Lung (tissue), 12 donors: ENCODE measurements around the gene DNAJC10. TPM values are rescaled to one million over a fixed set of nuclear protein-coding genes. Genes with fewer than 3 reads are reported as not detected.
"Not testable (repeated sequence)": the region's sequence is repeated elsewhere in the genome, so short reads cannot be mapped to it uniquely, and the experiment has no call there.

Experiments
- ATAC-seq: fragments of 200-7000 bp; cut with Tn5 transposase; one replicate; pipeline ENCODE4 v1.9.1; 2020; ENCODE audit warnings: moderate number of reproducible peaks; ENCODE audit not compliant: insufficient read depth, low FRiP score
- DNase-seq, 3 donors: peaks; one replicate each; pipeline ENCODE4 v3.0.0-alpha.2; 2013 to 2017
- H3K27ac ChIP-seq, 2 donors: one replicate each; pipeline ENCODE4 v1.5.1; 2013; ENCODE audit warnings: mild to moderate bottlenecking in 2 of 2, moderate library complexity in 2 of 2, control low read depth in 1 of 2, inconsistent platforms in 1 of 2, low read depth in 1 of 2, low read length in 1 of 2
- H3K27me3 ChIP-seq, 3 donors: one replicate each; pipeline ENCODE4 v1.5.1; 2013; ENCODE audit warnings: low read length in 2 of 3; ENCODE audit not compliant: control insufficient read depth in 3 of 3, insufficient read depth in 3 of 3
- H3K36me3 ChIP-seq, 4 donors: one replicate each; pipeline ENCODE4 v1.5.1; 2013; ENCODE audit warnings: low read length in 4 of 4, mild to moderate bottlenecking in 1 of 4, moderate library complexity in 1 of 4; ENCODE audit not compliant: control insufficient read depth in 4 of 4, insufficient read depth in 4 of 4
- H3K4me1 ChIP-seq, 5 donors: one replicate each; pipeline ENCODE4 v1.5.1; 2013; ENCODE audit warnings: low read length in 5 of 5, mild to moderate bottlenecking in 2 of 5, moderate library complexity in 1 of 5; ENCODE audit not compliant: control insufficient read depth in 5 of 5, insufficient read depth in 5 of 5
- H3K4me3 ChIP-seq: one replicate; pipeline ENCODE4 v1.5.1; 2013; ENCODE audit warnings: mild to moderate bottlenecking, control low read depth, moderate library complexity
- H3K9ac ChIP-seq, 2 donors: one replicate each; pipeline ENCODE4 v1.5.1; 2013; ENCODE audit warnings: low read length in 2 of 2, control low read depth in 1 of 2; ENCODE audit not compliant: insufficient read depth in 1 of 2
- H3K9me3 ChIP-seq, 4 donors: one replicate each; pipeline ENCODE4 v1.5.1; 2013; ENCODE audit warnings: low read length in 3 of 4, mild to moderate bottlenecking in 1 of 4, moderate library complexity in 1 of 4; ENCODE audit not compliant: control insufficient read depth in 4 of 4, insufficient read depth in 3 of 4
- CTCF ChIP-seq: IDR thresholded peaks from 2 replicates; pipeline ENCODE4 v1.5.1; 2012; ENCODE audit warnings: mild to moderate bottlenecking; ENCODE audit errors: control extremely low read depth, extremely low read depth
- WGBS, 2 donors: extraction: QIAGEN DNeasy Blood & Tissue Kit; methylation state at CpG; one replicate each; pipeline ENCODE4 v1.1.7; 2013; 5-methylcytosine and 5-hydroxymethylcytosine counted together
- polyA plus RNA-seq, 2 donors: library from polyadenylated mRNA; stranded (reverse); fragments of 200-250 nt; gene quantifications; one replicate each; pipeline ENCODE4 v1.2.1, GENCODE V29; 2013
- total RNA-seq, 2 donors: library from RNA; depleted of rRNA in 1 of 2; stranded (reverse); fragments of >200 nt in 1 of 2; gene quantifications; one replicate each; pipeline ENCODE4 v1.2.1, GENCODE V29; 2014 to 2021
- donor health status: control.
- donor health status: control.
- donor health status: Bipolar disorder and iron deficiency.
- donor health status: healthy.
- donor health status: DM: yes; HTN: yes; CAD: no.

The DNAJC10 gene
- total and polyA plus RNA-seq, 4 donors = 24.6 to 131 (median 58.8) TPM

- Histone ChIP-seq H3K4me3 (no peak overlapping the region), H3K27me3 (no peaks in the 10 kb centered on the region), H3K27ac (no peak overlapping the region), H3K9ac (no peak overlapping the region), H3K36me3 (peaks cover 1 to 15% (median 6%) of the 10 kb centered on the region in 4 donors), H3K4me1 (no peaks in the 10 kb centered on the region), H3K9me3 (no peaks in the 10 kb centered on the region)
- ATAC-seq (no peak), DNase-seq (no peak)
- no peak for TF ChIP-seq CTCF
Measured at GRCh38 chr2:182732736-182733135, 16.7 kb downstream of the DNAJC10 start.

GRCh38 chr2:182733572-182733971 is 17.5 kb downstream of the DNAJC10 start:
- DNase-seq (no peak), ATAC-seq (no peak)
- H3K4me3 ChIP-seq = no peak overlapping the region
- no peaks in the 10 kb centered on the region for H3K9me3 ChIP-seq
- WGBS, 2 donors = 97 to 98% methylated on average over 1 of the region's 1 CpG
- TF ChIP-seq CTCF = no peak
- peaks cover 3 to 19% (median 6%) of the 10 kb centered on the region in 4 donors for H3K36me3 ChIP-seq
- no peaks in the 10 kb centered on the region for H3K27me3 ChIP-seq
- H3K27ac ChIP-seq = no peak overlapping the region
- no peak overlapping the region for H3K9ac ChIP-seq
- no peaks in the 10 kb centered on the region for H3K4me1 ChIP-seq

- H3K4me3 ChIP-seq, DNase-seq, H3K9ac ChIP-seq, H3K4me1 ChIP-seq, H3K27ac ChIP-seq, H3K27me3 ChIP-seq, ATAC-seq, H3K9me3 ChIP-seq: not testable (repeated sequence)
- 94 to 97% methylated on average over 8 of the region's 8 CpGs for WGBS, 2 donors
- H3K36me3 ChIP-seq = peaks cover 4 to 16% (median 5%) of the 10 kb centered on the region in 4 donors
Measured at GRCh38 chr2:182736856-182737255, 20.8 kb downstream of the DNAJC10 start.

GRCh38 chr2:182740701-182741100 is 24.6 kb downstream of the DNAJC10 start:
- Histone ChIP-seq H3K4me1 (peaks cover 0 to 2% (median 0%) of the 10 kb centered on the region in 5 donors), H3K36me3 (peaks cover 5 to 27% (median 16%) of the 10 kb centered on the region in 4 donors), H3K9me3 (no peaks in the 10 kb centered on the region), H3K27me3 (no peaks in the 10 kb centered on the region), H3K4me3 (no peak overlapping the region), H3K27ac (no peak overlapping the region), H3K9ac (no peak overlapping the region)
- no peak for ATAC-seq
- WGBS, 2 donors = 87 to 90% methylated on average over 2 of the region's 2 CpGs
- no peak for DNase-seq
- no peak for TF ChIP-seq CTCF
